Body of pancreas (tissue), 4 donors: Measurements from ENCODE around the gene FKBP9. TPM values are rescaled to one million over a fixed set of nuclear protein-coding genes. Genes with fewer than 3 reads are reported as not detected.

ENCODE experiments used
- ATAC-seq: fragments of 150-250 bp; one replicate; pipeline ENCODE4 v1.9.1; 2016
- DNase-seq, 4 donors: peaks; one replicate each; pipeline ENCODE4 v3.0.0-alpha.2; 2019
- H3K27ac ChIP-seq, 4 donors: fragments of 200-600 bp; sonication (generic); 1 replicate in 3 of 4; 2 replicates in 1 of 4; pipeline versions ENCODE4 v1.5.1 to v1.6.1; 2016 to 2019; ENCODE audit warnings: mild to moderate bottlenecking in 1 of 4, mixed read lengths in 1 of 4, moderate library complexity in 1 of 4
- H3K27me3 ChIP-seq, 2 donors: fragments of 200-600 bp; sonication (generic); one replicate each; pipeline ENCODE4 v1.6.0; 2016; ENCODE audit warnings: mild to moderate bottlenecking in 1 of 2
- H3K36me3 ChIP-seq, 2 donors: fragments of 200-600 bp; sonication (generic); replicated peaks in 1 of 2; 2 replicates each; pipeline ENCODE4 v1.5.1; 2016; ENCODE audit warnings: low read depth in 2 of 2; ENCODE audit not compliant: insufficient read depth in 1 of 2
- H3K4me1 ChIP-seq: fragments of 200-600 bp; sonication (generic); one replicate; pipeline ENCODE4 v1.6.0; 2016
- H3K4me3 ChIP-seq, 2 donors: fragments of 200-600 bp; sonication (generic); 1 replicate in 1 of 2; 2 replicates in 1 of 2; pipeline ENCODE4 v1.5.1; 2016 to 2019
- H3K9me3 ChIP-seq, 3 donors: fragments of 200-600 bp; sonication (generic); 1 replicate in 2 of 3; 2 replicates in 1 of 3; pipeline ENCODE4 v1.5.1; 2016
- POLR2A ChIP-seq, 3 donors: fragments of 450-650 bp; IDR thresholded peaks; one replicate each; pipeline ENCODE4 v1.6.1; 2016; ENCODE audit warnings: antibody characterized with exemption in 3 of 3, mild to moderate bottlenecking in 2 of 3
- whole genome bisulfite sequencing, 2 donors: methylation state at CpG; one replicate each; pipeline ENCODE4 v1.1.5; 2017; 5-methylcytosine and 5-hydroxymethylcytosine counted together
- intact Hi-C: fragments of 100-400 bp; cut with DNase I; formaldehyde crosslinking; loops from one replicate; pipeline ENCODE4 v1.15.1; 2023
- total RNA-seq, 2 donors: library from RNA; depleted of rRNA; stranded (reverse); fragments of >200 nt; gene quantifications; one replicate each; pipeline ENCODE4 v1.1.0, GENCODE V29; 2016
- TF ChIP-seq, protein P1 (sequence below), 7 experiments: fragments of 450-650 bp in 4 of 7; fragments of 200-600 bp in 3 of 7; sonication (generic) in 3 of 7; IDR thresholded peaks; one replicate each; pipeline ENCODE4 v1.5.1; 2016 to 2019; ENCODE audit warnings: antibody characterized with exemption in 7 of 7

FKBP9 gene
- total RNA-seq, 2 donors from 2014 or later, result 70.8 to 253 TPM

DNA sequence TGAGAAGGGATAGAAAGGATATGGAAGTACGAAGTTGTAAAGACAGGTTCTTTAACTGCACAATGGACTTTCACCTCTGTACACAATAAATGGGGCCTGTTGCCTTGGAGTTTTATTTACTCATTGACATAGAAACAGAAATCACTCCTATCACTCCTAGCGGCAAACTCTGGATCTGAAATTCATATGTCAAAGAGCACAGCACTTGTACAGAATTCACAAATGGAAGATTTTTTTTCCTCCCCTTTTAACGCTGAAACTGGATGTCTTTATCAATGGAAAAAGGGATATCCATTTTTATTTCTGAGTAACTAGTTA is 87.1 kb downstream of the FKBP9 start:
- H3K4me3 ChIP-seq, result no peak overlapping the region
- H3K4me1 ChIP-seq, result peaks cover 63% of the 10 kb centered on the region
- intact Hi-C loops, result no loop called here
- ATAC-seq (peak; percentile 95), DNase-seq (peak in 3 of 4 donors; percentile 28 to 80 (median 48))
- 14 to 18% methylated on average over 3 of the region's 3 CpGs for WGBS, 2 donors
- H3K27me3 ChIP-seq, result no peaks in the 10 kb centered on the region
- H3K9me3 ChIP-seq, result no peaks in the 10 kb centered on the region
- no peaks in the 10 kb centered on the region for H3K36me3 ChIP-seq
- TF ChIP-seq, protein P1, sequence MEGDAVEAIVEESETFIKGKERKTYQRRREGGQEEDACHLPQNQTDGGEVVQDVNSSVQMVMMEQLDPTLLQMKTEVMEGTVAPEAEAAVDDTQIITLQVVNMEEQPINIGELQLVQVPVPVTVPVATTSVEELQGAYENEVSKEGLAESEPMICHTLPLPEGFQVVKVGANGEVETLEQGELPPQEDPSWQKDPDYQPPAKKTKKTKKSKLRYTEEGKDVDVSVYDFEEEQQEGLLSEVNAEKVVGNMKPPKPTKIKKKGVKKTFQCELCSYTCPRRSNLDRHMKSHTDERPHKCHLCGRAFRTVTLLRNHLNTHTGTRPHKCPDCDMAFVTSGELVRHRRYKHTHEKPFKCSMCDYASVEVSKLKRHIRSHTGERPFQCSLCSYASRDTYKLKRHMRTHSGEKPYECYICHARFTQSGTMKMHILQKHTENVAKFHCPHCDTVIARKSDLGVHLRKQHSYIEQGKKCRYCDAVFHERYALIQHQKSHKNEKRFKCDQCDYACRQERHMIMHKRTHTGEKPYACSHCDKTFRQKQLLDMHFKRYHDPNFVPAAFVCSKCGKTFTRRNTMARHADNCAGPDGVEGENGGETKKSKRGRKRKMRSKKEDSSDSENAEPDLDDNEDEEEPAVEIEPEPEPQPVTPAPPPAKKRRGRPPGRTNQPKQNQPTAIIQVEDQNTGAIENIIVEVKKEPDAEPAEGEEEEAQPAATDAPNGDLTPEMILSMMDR (IDR thresholded peaks at IDR 0.05), result peak; percentile 17 to 82 (median 71)
- TF ChIP-seq POLR2A (IDR thresholded peaks at IDR 0.05), result no peak
- peak overlapping the region in 3 of 4 donors; percentile 81 to 89 (median 84) for H3K27ac ChIP-seq

DNA sequence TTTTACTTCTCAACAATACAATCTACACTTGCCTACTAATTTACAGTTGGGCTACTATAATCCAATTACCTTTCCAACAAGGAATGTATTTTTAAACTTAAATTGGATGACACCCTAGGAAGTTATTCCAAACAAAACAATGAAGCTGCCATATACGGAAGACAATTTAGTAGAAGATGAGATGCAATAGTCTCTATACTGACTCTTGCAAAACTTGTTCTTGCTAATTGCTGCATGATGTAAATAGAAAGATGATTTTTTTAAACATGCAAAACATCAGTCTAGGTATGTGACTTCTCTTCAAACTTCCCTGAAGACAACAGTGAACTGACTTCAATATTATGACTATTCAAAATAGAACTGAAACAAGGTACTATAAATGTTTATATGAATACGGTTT is 87.7 kb downstream of the FKBP9 start:
- Histone ChIP-seq H3K27me3 (no peaks in the 10 kb centered on the region), H3K4me3 (no peak overlapping the region), H3K36me3 (no peaks in the 10 kb centered on the region), H3K27ac (peak overlapping the region in 3 of 4 donors; percentile 81 to 89 (median 84)), H3K4me1 (peaks cover 64% of the 10 kb centered on the region), H3K9me3 (no peaks in the 10 kb centered on the region)
- intact Hi-C loops, result no loop called here
- no peak for DNase-seq
- TF ChIP-seq, protein P1 (IDR thresholded peaks at IDR 0.05), result no peak
- no peak for TF ChIP-seq POLR2A (IDR thresholded peaks at IDR 0.05)
- 19 to 37% methylated on average over 2 of the region's 2 CpGs for WGBS, 2 donors
- no peak for ATAC-seq

DNA sequence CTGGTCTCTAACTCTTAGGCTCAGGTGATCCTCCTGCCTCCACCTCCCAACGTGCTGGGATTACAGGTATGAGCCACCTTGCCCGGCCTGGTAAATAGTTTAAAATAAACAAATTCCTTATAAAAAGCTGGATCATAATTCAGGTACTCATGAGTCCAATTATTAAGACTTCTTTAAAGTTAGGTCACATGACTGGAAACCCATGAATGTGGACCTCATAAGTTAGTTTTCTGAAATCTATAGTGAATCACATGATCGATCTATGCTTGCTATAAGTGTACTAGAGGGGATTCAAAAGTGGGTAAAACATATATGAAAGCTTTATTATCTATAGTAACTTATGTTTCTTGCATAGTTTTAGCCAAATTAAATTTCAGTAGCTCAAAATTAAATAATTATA is 91.0 kb downstream of the FKBP9 start:
- intact Hi-C loops, result no loop called here
- WGBS, 2 donors, result 93 to 96% methylated on average over 3 of the region's 3 CpGs
- H3K4me1 ChIP-seq, result peaks cover 51% of the 10 kb centered on the region

DNA sequence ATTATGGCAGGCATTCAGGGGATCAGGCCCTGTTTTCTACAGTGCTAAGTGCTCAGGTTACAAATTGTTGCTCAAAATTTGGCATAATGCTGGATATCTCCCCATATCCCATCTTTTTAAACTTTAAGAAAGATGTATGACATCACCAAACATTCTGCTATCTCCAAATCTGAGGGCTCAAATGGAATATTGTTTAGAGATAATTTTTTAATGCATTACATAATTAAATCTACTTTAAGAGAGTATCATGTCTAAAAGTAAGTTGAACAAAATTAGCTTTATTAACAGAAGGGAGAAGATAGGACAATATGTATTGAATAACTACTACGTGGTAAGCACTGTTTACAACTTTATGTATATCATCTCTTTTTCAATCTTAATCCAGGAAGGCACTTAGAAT is 91.5 kb downstream of the FKBP9 start:
- ATAC-seq, result no peak
- intact Hi-C loops, result no loop called here
- DNase-seq, result no peak
- Histone ChIP-seq H3K4me3 (no peak overlapping the region), H3K9me3 (no peaks in the 10 kb centered on the region), H3K4me1 (peaks cover 46% of the 10 kb centered on the region), H3K27ac (no peak overlapping the region), H3K27me3 (no peaks in the 10 kb centered on the region), H3K36me3 (no peaks in the 10 kb centered on the region)
- no peak for TF ChIP-seq POLR2A (IDR thresholded peaks at IDR 0.05)
- TF ChIP-seq, protein P1 (IDR thresholded peaks at IDR 0.05), result no peak
- WGBS, 2 donors, result 89 to 100% methylated on average over 1 of the region's 1 CpG

More for the DNA sequence above, 91.0 kb downstream of the FKBP9 start:
- ATAC-seq (no peak), DNase-seq (no peak)
- Histone ChIP-seq H3K9me3 (no peaks in the 10 kb centered on the region), H3K4me3 (no peak overlapping the region), H3K27ac (no peak overlapping the region), H3K27me3 (no peaks in the 10 kb centered on the region), H3K36me3 (no peaks in the 10 kb centered on the region)
- TF ChIP-seq, protein P1 (IDR thresholded peaks at IDR 0.05), result no peak
- no peak for TF ChIP-seq POLR2A (IDR thresholded peaks at IDR 0.05)

DNA sequence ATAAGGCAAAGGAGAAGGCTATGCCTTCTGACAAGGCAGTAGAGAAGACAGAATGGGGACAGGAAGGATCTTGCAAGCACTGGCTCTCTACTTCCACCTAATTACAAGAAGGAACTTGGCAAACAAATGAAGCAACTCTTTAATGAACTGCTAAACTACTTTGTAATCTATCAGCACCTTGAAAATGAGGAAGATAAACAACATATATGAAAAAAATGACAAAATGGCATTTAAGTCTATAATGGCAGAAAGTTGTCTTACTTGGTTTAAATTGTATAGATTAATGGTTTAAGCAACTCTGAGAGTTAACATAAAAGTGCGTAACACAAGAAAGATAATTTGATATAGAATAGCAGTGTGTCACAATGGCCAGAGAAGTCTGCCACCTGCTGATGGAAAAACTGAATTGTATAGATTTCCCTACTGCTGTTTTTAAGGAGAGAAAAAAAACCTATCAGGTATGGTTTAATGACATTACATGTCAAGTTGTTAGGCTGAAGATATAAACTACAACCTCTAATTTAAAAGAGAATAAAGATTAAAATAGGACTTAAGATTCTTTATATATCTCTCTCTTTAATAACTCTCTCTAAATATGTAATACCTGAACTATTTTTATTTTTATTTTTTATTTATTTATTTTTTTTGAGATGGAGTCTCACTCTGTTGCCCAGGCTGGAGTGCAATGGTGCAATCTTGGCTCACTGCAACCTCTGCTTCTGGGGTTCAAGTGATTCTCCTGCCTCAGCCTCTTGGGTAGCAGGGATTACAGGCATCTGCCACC is 93.5 kb downstream of the FKBP9 start:
- Histone ChIP-seq H3K4me3 (no peak overlapping the region), H3K9me3 (no peaks in the 10 kb centered on the region), H3K36me3 (no peaks in the 10 kb centered on the region), H3K27ac (peak overlapping the region in 3 of 4 donors; percentile 38 to 53 (median 49)), H3K27me3 (no peaks in the 10 kb centered on the region), H3K4me1 (peaks cover 40% of the 10 kb centered on the region)
- ATAC-seq (peak; percentile 82), DNase-seq (peak in 3 of 4 donors; percentile 33 to 54 (median 35))
- TF ChIP-seq POLR2A (IDR thresholded peaks at IDR 0.05), result no peak
- TF ChIP-seq, protein P1 (IDR thresholded peaks at IDR 0.05), result peak; percentile 25 to 78 (median 65)
- 0 to 7% methylated on average over 1 of the region's 1 CpG for WGBS, 2 donors
- intact Hi-C loops, result loop anchor here (10.0 kb wide), 1 partner anchor 106 kb away; no protein-coding TSS in a partner anchor
